ENCODE data around the gene FAM98C.
"Not testable (repeated sequence)": the region's sequence is repeated elsewhere in the genome, so short reads cannot be mapped to it uniquely, and the experiment has no call there.

Gene FAM98C

GRCh38 chr19:38425810-38426466 is 23.0 kb downstream of the FAM98C start, which contains the start of gene RASGRP4:
Gene RASGRP4 (minus strand): TSS chr19:38426219. CDS start chr19:38426091, 128 bp downstream.
- no peak for DNase-seq (ENCODE audit: low read depth, low spot score)

GRCh38 chr19:38427035-38427677 is 24.3 kb downstream of the FAM98C start:
- DNase-seq (ENCODE audit: low read depth, low spot score): not testable (repeated sequence)

- DNase-seq (ENCODE audit: low read depth, low spot score): no peak
These were observed 26.3 kb downstream of the FAM98C start for GRCh38 chr19:38429055-38429810.

GRCh38 chr19:38429811-38430156 is 26.9 kb downstream of the FAM98C start:
- DNase-seq (ENCODE audit: low read depth, low spot score): no peak

GRCh38 chr19:38430931-38431330 is 28.0 kb downstream of the FAM98C start:
- DNase-seq (ENCODE audit: low read depth, low spot score): no peak

- DNase-seq (ENCODE audit: low read depth, low spot score): no peak
These were observed 30.4 kb downstream of the FAM98C start, which contains the start of gene RYR1 for GRCh38 chr19:38433268-38433733. Gene RYR1 (plus strand): TSS chr19:38433691. CDS start chr19:38433830, 139 bp downstream.

- DNase-seq (ENCODE audit: low read depth, low spot score): no peak
These were observed 31.7 kb downstream of the FAM98C start for GRCh38 chr19:38434549-38435051.

- DNase-seq (ENCODE audit: low read depth, low spot score): no peak
These were observed 34.4 kb downstream of the FAM98C start for GRCh38 chr19:38437295-38437694.

- DNase-seq (ENCODE audit: low read depth, low spot score): no peak
These were observed 35.0 kb downstream of the FAM98C start for GRCh38 chr19:38437917-38438316.

GRCh38 chr19:38440592-38440991 is 37.7 kb downstream of the FAM98C start:
- DNase-seq (ENCODE audit: low read depth, low spot score): no peak

- no peak for DNase-seq (ENCODE audit: low read depth, low spot score)
These were observed 38.9 kb downstream of the FAM98C start for GRCh38 chr19:38441657-38442348.

- DNase-seq (ENCODE audit: low read depth, low spot score): no peak
These were observed 39.8 kb downstream of the FAM98C start for GRCh38 chr19:38442736-38443135.

- DNase-seq (ENCODE audit: low read depth, low spot score): no peak
These were observed 40.6 kb downstream of the FAM98C start for GRCh38 chr19:38443458-38443999.

- DNase-seq (ENCODE audit: low read depth, low spot score): no peak
These were observed 41.1 kb downstream of the FAM98C start for GRCh38 chr19:38444026-38444425.

GRCh38 chr19:38445362-38445761 is 42.5 kb downstream of the FAM98C start:
- no peak for DNase-seq (ENCODE audit: low read depth, low spot score)

- no peak for DNase-seq (ENCODE audit: low read depth, low spot score)
These were observed 45.3 kb downstream of the FAM98C start for GRCh38 chr19:38448225-38448624.

GRCh38 chr19:38449518-38449917 is 46.6 kb downstream of the FAM98C start:
- DNase-seq (ENCODE audit: low read depth, low spot score): no peak

- no peak for DNase-seq (ENCODE audit: low read depth, low spot score)
These were observed 48.1 kb downstream of the FAM98C start for GRCh38 chr19:38451036-38451435.

GRCh38 chr19:38451629-38452028 is 48.7 kb downstream of the FAM98C start:
- no peak for DNase-seq (ENCODE audit: low read depth, low spot score)

- DNase-seq (ENCODE audit: low read depth, low spot score): no peak
These were observed 49.8 kb downstream of the FAM98C start for GRCh38 chr19:38452430-38453366.
